ENCODE results near the gene GOLGA6L1.
"Not testable (repeated sequence)": the region's sequence is repeated elsewhere in the genome, so short reads cannot be mapped to it uniquely, and the experiment has no call there.

Gene GOLGA6L1

GRCh38 chr15:23136722-23137121, at the start of gene GOLGA6L1:
TSS of gene GOLGA6L1 (minus strand) at chr15:23136822. CDS start at chr15:23136731, 91 bp downstream.
- H2AFZ ChIP-seq (ENCODE audit: low read length, unreplicated experiment); H3K27me3 ChIP-seq (ENCODE audit: insufficient read depth, low read length): not testable (repeated sequence)

GRCh38 chr15:23181201-23181600, 44.6 kb upstream of the GOLGA6L1 start:
- not testable (repeated sequence) for H3K79me2 ChIP-seq (ENCODE audit: control insufficient read depth, insufficient read depth, low read length, unreplicated experiment); H3K4me3 ChIP-seq (ENCODE audit: low read depth, low read length); H3K4me1 ChIP-seq (ENCODE audit: control insufficient read depth, insufficient read depth, low read length, unreplicated experiment); H3K27me3 ChIP-seq (ENCODE audit: insufficient read depth, low read length); H3K27ac ChIP-seq (ENCODE audit: low read depth, low read length); H3K36me3 ChIP-seq (ENCODE audit: insufficient read depth, low read length); H2AFZ ChIP-seq (ENCODE audit: low read length, unreplicated experiment)

More at GRCh38 chr15:23136722-23137121, at the start of gene GOLGA6L1:
- H3K79me2 ChIP-seq (ENCODE audit: control insufficient read depth, insufficient read depth, low read length, unreplicated experiment); H3K4me1 ChIP-seq (ENCODE audit: control insufficient read depth, insufficient read depth, low read length, unreplicated experiment); H3K4me3 ChIP-seq (ENCODE audit: low read depth, low read length); H3K36me3 ChIP-seq (ENCODE audit: insufficient read depth, low read length); H3K27ac ChIP-seq (ENCODE audit: low read depth, low read length): not testable (repeated sequence)

GRCh38 chr15:23180547-23180927, 43.9 kb upstream of the GOLGA6L1 start:
- H3K79me2 ChIP-seq (ENCODE audit: control insufficient read depth, insufficient read depth, low read length, unreplicated experiment); H3K36me3 ChIP-seq (ENCODE audit: insufficient read depth, low read length); H3K27me3 ChIP-seq (ENCODE audit: insufficient read depth, low read length); H2AFZ ChIP-seq (ENCODE audit: low read length, unreplicated experiment); H3K4me1 ChIP-seq (ENCODE audit: control insufficient read depth, insufficient read depth, low read length, unreplicated experiment); H3K4me3 ChIP-seq (ENCODE audit: low read depth, low read length); H3K27ac ChIP-seq (ENCODE audit: low read depth, low read length): not testable (repeated sequence)

- H3K79me2 ChIP-seq (ENCODE audit: control insufficient read depth, insufficient read depth, low read length, unreplicated experiment); H3K4me3 ChIP-seq (ENCODE audit: low read depth, low read length); H3K4me1 ChIP-seq (ENCODE audit: control insufficient read depth, insufficient read depth, low read length, unreplicated experiment); H2AFZ ChIP-seq (ENCODE audit: low read length, unreplicated experiment); H3K36me3 ChIP-seq (ENCODE audit: insufficient read depth, low read length); H3K27me3 ChIP-seq (ENCODE audit: insufficient read depth, low read length); H3K27ac ChIP-seq (ENCODE audit: low read depth, low read length): not testable (repeated sequence)
Observed at GRCh38 chr15:23179768-23180546, 43.3 kb upstream of the GOLGA6L1 start.

GRCh38 chr15:23176683-23177082, 40.1 kb upstream of the GOLGA6L1 start:
- H3K4me1 ChIP-seq (ENCODE audit: control insufficient read depth, insufficient read depth, low read length, unreplicated experiment), result not testable (repeated sequence)

GRCh38 chr15:23175606-23176005, 39.0 kb upstream of the GOLGA6L1 start:
- not testable (repeated sequence) for H3K79me2 ChIP-seq (ENCODE audit: control insufficient read depth, insufficient read depth, low read length, unreplicated experiment); H3K4me3 ChIP-seq (ENCODE audit: low read depth, low read length); H3K36me3 ChIP-seq (ENCODE audit: insufficient read depth, low read length); H3K4me1 ChIP-seq (ENCODE audit: control insufficient read depth, insufficient read depth, low read length, unreplicated experiment); H2AFZ ChIP-seq (ENCODE audit: low read length, unreplicated experiment); H3K27me3 ChIP-seq (ENCODE audit: insufficient read depth, low read length); H3K27ac ChIP-seq (ENCODE audit: low read depth, low read length)

More at GRCh38 chr15:23176683-23177082, 40.1 kb upstream of the GOLGA6L1 start:
- not testable (repeated sequence) for H3K4me3 ChIP-seq (ENCODE audit: low read depth, low read length); H3K36me3 ChIP-seq (ENCODE audit: insufficient read depth, low read length); H2AFZ ChIP-seq (ENCODE audit: low read length, unreplicated experiment); H3K27ac ChIP-seq (ENCODE audit: low read depth, low read length); H3K27me3 ChIP-seq (ENCODE audit: insufficient read depth, low read length); H3K79me2 ChIP-seq (ENCODE audit: control insufficient read depth, insufficient read depth, low read length, unreplicated experiment)

GRCh38 chr15:23174609-23175140, 38.1 kb upstream of the GOLGA6L1 start:
- H2AFZ ChIP-seq (ENCODE audit: low read length, unreplicated experiment); H3K36me3 ChIP-seq (ENCODE audit: insufficient read depth, low read length); H3K79me2 ChIP-seq (ENCODE audit: control insufficient read depth, insufficient read depth, low read length, unreplicated experiment); H3K4me3 ChIP-seq (ENCODE audit: low read depth, low read length); H3K4me1 ChIP-seq (ENCODE audit: control insufficient read depth, insufficient read depth, low read length, unreplicated experiment); H3K27ac ChIP-seq (ENCODE audit: low read depth, low read length); H3K27me3 ChIP-seq (ENCODE audit: insufficient read depth, low read length): not testable (repeated sequence)

- H3K4me1 ChIP-seq (ENCODE audit: control insufficient read depth, insufficient read depth, low read length, unreplicated experiment); H3K36me3 ChIP-seq (ENCODE audit: insufficient read depth, low read length); H3K27ac ChIP-seq (ENCODE audit: low read depth, low read length); H3K4me3 ChIP-seq (ENCODE audit: low read depth, low read length); H2AFZ ChIP-seq (ENCODE audit: low read length, unreplicated experiment); H3K79me2 ChIP-seq (ENCODE audit: control insufficient read depth, insufficient read depth, low read length, unreplicated experiment); H3K27me3 ChIP-seq (ENCODE audit: insufficient read depth, low read length): not testable (repeated sequence)
Observed at GRCh38 chr15:23132787-23133186, 3.8 kb downstream of the GOLGA6L1 start.

GRCh38 chr15:23118208-23118607, 18.4 kb downstream of the GOLGA6L1 start:
- no peak overlapping the region for H2AFZ ChIP-seq (ENCODE audit: low read length, unreplicated experiment)
- no peaks in the 10 kb centered on the region for H3K4me1 ChIP-seq (ENCODE audit: control insufficient read depth, insufficient read depth, low read length, unreplicated experiment)
- peaks cover 3% of the 10 kb centered on the region; the same call in 1 of the 2 replicates for H3K27me3 ChIP-seq (ENCODE audit: insufficient read depth, low read length)
- H3K36me3 ChIP-seq (ENCODE audit: insufficient read depth, low read length), result no peaks in the 10 kb centered on the region
- no peak overlapping the region for H3K4me3 ChIP-seq (ENCODE audit: low read depth, low read length)
- H3K27ac ChIP-seq (ENCODE audit: low read depth, low read length), result no peak overlapping the region
- H3K79me2 ChIP-seq (ENCODE audit: control insufficient read depth, insufficient read depth, low read length, unreplicated experiment), result no peaks in the 10 kb centered on the region

GRCh38 chr15:23095796-23096195, 40.8 kb downstream of the GOLGA6L1 start:
- no peak overlapping the region for H2AFZ ChIP-seq (ENCODE audit: low read length, unreplicated experiment)
- no peaks in the 10 kb centered on the region for H3K36me3 ChIP-seq (ENCODE audit: insufficient read depth, low read length)
- H3K4me3 ChIP-seq (ENCODE audit: low read depth, low read length), result no peak overlapping the region
- no peaks in the 10 kb centered on the region for H3K79me2 ChIP-seq (ENCODE audit: control insufficient read depth, insufficient read depth, low read length, unreplicated experiment)
- no peaks in the 10 kb centered on the region for H3K4me1 ChIP-seq (ENCODE audit: control insufficient read depth, insufficient read depth, low read length, unreplicated experiment)
- no peak overlapping the region for H3K27ac ChIP-seq (ENCODE audit: low read depth, low read length)
- H3K27me3 ChIP-seq (ENCODE audit: insufficient read depth, low read length), result peaks cover 37% of the 10 kb centered on the region

GRCh38 chr15:23083115-23083514, 53.5 kb downstream of the GOLGA6L1 start:
- no peaks in the 10 kb centered on the region for H3K79me2 ChIP-seq (ENCODE audit: control insufficient read depth, insufficient read depth, low read length, unreplicated experiment)
- no peak overlapping the region for H3K27ac ChIP-seq (ENCODE audit: low read depth, low read length)
- peaks cover 41% of the 10 kb centered on the region for H3K27me3 ChIP-seq (ENCODE audit: insufficient read depth, low read length)
- no peaks in the 10 kb centered on the region for H3K4me1 ChIP-seq (ENCODE audit: control insufficient read depth, insufficient read depth, low read length, unreplicated experiment)
- no peak overlapping the region for H2AFZ ChIP-seq (ENCODE audit: low read length, unreplicated experiment)
- no peaks in the 10 kb centered on the region for H3K36me3 ChIP-seq (ENCODE audit: insufficient read depth, low read length)
- no peak overlapping the region for H3K4me3 ChIP-seq (ENCODE audit: low read depth, low read length)
